Gastroesophageal sphincter (tissue), 3 donors: ENCODE results near the gene FAIM2.

ENCODE experiments used
- POLR2A ChIP-seq, 2 donors: fragments of 450-650 bp; IDR thresholded peaks; one replicate each; pipeline ENCODE4 v1.6.1; 2017; ENCODE audit warnings: antibody characterized with exemption in 2 of 2, mild to moderate bottlenecking in 2 of 2, moderate library complexity in 1 of 2
- POLR2AphosphoS5 ChIP-seq: sonication (generic); formaldehyde crosslinking; IDR thresholded peaks from one replicate; pipeline ENCODE4 v1.6.1; 2017; ENCODE audit warnings: antibody characterized with exemption
- TF ChIP-seq, protein P1 (sequence below), 4 experiments: fragments of 200-600 bp in 2 of 4; fragments of 450-650 bp in 2 of 4; sonication (generic) in 1 of 4; IDR thresholded peaks; one replicate each; pipeline ENCODE4 v1.5.1; 2017 to 2019; ENCODE audit warnings: antibody characterized with exemption in 4 of 4, mild to moderate bottlenecking in 2 of 4, moderate library complexity in 2 of 4

DNA sequence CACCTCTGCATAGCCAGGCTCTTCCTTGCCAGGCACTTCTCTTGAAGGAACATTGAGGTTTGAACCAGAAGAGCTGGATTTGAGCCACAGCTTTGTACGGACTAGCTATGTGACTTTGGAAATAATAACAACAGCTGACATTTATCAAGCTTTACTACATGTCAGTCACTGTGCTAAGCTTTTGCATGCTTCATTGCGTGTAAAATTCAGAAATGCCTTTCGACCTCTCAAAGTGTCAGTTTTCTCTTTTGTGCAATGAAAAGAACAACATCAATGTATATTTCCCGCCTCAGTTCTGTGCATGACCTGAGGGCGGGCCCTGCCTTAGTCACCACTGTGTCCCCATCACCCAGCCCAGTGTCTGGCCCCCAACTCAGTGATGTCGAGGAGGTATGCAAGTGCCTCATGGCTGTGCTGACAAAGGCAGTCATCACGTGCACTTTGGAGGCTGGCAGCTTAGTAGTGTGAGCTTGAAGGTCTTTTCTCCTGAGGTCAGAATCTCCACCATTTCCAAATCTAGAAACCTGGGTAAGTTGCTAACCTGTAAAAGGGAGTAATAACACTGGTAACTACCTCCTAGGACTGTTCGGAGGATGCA, 28.9 kb upstream of the FAIM2 start:
- TF ChIP-seq, protein P1, sequence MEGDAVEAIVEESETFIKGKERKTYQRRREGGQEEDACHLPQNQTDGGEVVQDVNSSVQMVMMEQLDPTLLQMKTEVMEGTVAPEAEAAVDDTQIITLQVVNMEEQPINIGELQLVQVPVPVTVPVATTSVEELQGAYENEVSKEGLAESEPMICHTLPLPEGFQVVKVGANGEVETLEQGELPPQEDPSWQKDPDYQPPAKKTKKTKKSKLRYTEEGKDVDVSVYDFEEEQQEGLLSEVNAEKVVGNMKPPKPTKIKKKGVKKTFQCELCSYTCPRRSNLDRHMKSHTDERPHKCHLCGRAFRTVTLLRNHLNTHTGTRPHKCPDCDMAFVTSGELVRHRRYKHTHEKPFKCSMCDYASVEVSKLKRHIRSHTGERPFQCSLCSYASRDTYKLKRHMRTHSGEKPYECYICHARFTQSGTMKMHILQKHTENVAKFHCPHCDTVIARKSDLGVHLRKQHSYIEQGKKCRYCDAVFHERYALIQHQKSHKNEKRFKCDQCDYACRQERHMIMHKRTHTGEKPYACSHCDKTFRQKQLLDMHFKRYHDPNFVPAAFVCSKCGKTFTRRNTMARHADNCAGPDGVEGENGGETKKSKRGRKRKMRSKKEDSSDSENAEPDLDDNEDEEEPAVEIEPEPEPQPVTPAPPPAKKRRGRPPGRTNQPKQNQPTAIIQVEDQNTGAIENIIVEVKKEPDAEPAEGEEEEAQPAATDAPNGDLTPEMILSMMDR (IDR thresholded peaks at IDR 0.05): no peak
- TF ChIP-seq POLR2A (IDR thresholded peaks at IDR 0.05) (no peak), POLR2AphosphoS5 (no peak)
